HG03045 (cell line): ENCODE results near the gene FLVCR2.

ENCODE experiments used
- ATAC-seq: cut with Tn5 transposase; IDR thresholded peaks from one replicate; pipeline ENCODE4 v1.9.1; 2021; ENCODE audit warnings: mild to moderate bottlenecking, moderate library complexity; ENCODE audit not compliant: unreplicated experiment

The FLVCR2 gene, protein sequence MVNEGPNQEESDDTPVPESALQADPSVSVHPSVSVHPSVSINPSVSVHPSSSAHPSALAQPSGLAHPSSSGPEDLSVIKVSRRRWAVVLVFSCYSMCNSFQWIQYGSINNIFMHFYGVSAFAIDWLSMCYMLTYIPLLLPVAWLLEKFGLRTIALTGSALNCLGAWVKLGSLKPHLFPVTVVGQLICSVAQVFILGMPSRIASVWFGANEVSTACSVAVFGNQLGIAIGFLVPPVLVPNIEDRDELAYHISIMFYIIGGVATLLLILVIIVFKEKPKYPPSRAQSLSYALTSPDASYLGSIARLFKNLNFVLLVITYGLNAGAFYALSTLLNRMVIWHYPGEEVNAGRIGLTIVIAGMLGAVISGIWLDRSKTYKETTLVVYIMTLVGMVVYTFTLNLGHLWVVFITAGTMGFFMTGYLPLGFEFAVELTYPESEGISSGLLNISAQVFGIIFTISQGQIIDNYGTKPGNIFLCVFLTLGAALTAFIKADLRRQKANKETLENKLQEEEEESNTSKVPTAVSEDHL

DNA sequence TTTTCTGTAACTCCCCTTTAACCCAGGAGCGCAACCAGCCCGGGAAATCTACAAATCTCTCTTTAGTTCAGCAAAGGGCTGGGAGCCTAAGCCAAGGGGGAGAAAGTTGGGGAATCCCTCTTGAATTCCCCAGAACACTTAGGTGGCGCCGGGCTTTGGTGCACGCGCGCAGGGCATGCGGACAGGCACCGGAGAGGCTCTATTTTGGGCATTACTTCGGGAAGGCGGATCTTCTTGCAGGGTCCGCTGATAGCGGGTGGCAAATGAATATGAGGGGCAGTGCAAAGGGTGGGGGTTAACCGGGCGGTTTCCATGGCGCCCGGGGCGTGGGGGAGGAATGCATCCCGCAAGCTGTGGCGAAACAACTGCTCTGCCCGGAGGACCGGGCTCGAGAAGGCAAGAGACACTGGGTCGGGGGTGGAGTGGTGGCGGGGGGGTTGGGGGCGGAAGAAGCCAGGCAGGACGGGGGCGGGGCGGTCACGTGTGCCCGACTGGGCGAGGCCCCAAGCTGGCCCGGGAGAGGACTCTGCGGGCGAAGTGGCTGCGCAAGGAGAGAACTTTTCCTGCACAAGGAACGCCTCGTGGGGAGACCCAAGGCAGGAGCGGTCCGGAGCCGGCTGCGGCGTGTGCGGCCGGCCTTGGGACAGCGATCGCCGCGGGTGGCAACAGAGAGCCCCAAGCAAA lies at the start of gene FLVCR2:
Gene FLVCR2, plus strand, starts transcription at position 519 of the 684 bp plus-strand sequence. CDS start 353 bp downstream, outside the sequence.
- ATAC-seq, result no peak

DNA sequence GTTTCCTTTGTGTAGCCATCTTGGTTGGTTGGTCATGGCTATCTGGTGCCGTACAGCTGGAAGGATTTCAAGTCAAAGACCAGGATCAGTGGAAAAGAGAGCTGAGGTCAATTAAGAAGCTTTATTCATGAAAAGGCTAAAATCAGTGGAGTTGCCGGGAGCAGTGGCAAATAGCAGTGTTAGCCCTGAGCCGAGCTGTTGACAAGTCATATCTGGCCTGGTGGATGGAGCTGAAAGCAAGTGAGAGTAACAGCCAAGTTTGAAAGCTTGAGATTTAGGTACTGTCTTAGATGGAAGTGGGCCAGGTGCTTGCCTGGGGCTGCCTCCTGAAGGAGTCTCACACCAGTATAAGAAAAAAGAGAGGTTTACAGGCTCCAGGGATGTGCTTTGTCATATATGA lies 47.2 kb upstream of the FLVCR2 start:
- ATAC-seq, result no peak

DNA sequence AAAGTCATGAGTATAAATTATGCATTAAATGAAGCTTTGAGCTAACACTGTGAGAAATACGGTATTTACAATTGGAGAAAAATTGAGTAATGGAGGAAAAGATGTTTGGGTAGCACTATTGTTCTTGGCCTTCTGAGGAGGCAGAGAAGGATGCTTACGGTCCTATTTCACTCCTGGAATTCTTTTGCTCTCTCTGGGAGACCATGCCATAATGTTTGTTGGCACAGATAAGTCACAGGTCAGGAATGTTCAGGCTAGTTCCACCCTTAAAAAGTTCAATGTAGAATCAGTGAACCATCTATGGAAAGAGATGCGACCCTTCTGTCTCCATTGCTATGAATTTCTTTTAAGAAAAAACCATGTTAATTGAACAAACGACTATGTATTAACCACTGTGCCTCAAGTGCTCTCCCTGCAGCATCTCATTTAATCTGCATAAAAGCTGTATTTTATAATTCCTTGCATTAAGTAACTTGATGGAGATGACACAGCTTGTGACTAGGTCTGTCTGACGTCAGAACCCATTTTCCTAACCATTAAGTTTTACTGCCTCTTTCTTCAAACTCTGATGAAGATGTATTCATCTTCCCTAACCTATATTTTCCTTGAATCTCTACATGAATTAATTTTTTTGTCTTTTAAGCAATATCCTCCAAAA lies 46.6 kb upstream of the FLVCR2 start:
- no peak for ATAC-seq

DNA sequence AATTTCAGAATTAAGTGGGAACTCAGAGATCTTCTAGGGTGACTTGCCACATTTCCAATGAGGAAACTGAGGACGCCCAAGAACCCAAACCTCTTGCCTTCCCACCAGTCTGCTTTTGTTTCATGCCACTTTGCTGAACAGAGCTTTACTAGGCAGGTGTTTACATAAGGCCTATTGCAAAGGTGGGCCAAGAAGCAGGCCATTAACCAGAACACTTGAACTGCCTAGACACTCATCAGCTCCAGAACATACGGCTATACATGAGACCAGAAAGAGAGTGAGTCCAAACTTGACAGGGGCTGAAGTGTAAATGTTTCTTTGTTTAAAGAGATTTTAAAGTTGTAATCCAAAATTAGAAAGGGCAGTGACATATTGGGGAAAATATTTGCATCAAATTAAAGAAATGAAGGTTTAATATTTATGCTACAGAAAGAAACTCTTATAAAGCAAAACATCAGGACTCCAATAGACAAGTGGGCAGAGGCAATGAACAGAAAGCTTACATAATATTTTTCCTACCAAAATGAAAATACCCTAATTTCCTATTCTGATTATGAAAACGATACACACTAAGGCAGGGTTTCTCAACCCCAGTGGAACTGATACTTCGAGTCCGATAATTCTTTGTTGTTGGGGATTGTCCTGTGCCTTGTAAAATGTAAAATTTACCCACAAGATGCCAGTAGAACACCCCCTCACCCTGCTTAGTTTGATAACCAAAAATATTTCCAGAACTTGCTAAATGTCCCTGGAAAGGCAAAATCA lies 44.4 kb upstream of the FLVCR2 start:
- ATAC-seq, result no peak

DNA sequence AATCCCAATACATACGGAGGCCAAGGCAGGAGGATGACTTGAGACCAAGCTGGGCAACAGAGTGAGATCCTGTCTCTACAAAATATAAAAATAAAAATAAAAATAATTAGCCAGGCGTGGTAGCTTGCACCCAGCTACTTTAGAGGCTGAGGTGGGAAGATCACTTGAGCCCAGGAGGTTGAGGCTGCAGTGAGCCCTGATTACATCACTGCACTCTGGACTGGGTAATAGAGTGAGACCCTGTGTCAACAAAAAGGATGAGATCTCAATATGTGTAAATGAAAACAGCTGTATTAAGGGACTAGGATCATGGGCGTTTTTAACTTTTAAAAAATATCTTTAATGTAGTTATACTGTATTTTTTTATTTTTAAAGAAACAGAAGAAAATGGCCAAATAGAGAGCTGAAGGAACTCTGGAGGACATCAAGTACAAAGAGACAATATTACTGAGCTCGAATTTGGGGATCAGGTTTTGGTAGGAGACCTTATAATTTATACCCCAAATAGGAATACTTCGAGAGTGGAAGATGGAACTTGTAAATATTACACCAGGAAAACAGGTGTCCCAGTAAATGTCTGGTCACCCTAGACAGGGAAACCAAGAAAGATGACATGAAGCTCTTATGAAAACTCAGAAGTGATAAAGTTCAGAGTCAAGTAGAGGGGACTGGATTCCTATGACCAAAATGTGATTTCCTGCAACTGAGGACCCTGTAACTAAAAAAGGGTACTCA lies 43.1 kb upstream of the FLVCR2 start:
- no peak for ATAC-seq

DNA sequence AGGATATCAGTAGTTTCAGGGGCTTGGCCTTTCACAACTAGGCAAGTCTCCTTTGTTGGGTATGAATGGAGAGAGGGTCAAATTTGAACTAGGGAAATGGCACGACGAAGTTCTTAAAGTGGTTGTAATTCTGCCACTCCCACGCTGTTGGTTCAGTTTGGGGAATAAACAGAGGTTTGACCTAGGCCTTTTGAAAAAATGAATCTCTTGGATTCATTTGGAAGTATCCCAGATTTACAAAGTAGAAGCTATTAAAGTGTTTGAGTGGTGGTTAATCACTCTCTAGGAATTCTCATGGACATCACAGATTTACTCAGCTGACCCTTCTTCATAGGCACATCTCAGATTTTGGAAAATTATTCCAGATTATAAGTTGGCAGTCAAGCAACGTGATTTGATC lies 41.3 kb upstream of the FLVCR2 start:
- no peak for ATAC-seq

DNA sequence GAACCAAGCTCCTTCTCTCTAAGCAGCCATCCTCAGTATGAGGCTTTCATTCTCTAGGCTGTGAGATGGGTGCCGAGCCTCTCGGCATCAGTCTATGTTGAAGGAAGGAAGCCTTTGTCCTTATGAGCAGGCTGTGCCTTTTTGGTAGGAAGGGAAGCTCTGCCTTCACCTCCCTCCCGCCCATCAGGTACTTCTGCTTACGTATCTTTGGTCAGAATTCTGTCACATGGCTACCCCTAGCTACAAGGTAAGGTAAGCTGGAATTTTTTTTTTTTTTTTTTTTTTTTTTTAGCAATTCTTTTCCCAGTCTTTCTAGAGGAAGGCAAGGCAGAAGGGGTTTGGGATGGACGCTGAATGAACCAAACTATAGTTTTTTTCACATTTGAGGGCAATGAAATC lies 39.3 kb upstream of the FLVCR2 start:
- ATAC-seq, result no peak

DNA sequence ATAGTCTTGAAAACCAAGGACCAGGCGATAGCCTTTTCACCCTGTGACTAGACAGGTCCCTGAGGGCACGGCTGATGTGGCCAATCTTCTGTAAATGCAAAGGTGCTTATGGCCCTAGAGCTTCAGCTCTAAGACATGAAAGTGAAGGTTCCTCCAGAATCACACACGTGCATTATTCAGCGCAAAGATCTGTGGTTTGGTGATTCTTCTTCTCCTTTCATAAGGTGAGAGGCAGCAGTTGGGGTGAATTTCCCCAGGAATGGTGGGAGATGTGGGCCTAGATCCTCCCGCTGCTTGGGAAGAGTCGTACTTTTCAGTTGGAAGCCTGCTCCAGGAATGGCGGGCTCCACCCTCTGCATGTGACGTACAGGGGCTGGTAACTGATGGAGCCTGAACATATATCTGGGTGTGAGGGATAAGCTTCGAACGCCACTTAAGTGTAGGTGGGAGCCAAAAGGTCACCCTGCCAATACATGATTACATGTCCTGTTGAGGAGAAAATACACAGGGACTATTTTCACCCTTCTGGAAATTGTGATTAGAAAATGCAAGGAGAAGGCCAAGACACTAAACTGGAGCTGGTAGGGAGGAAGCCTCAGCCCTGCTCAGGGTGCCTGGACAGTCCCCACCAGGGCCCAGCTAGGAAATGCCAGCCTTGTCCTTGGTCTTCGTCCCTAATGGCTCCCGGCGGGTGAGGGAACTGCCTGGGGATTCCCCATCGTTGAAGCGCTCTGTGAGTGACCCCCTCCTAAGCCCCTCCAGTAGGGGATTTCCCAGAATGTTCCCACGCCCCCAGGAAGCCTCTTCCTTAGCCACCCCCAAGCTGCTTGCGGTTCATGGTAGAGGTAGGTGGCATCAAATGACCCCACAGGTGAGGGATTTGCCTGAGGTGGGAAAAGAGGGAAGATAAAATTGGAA lies 38.6 kb upstream of the FLVCR2 start:
- ATAC-seq, result peak; percentile 39

DNA sequence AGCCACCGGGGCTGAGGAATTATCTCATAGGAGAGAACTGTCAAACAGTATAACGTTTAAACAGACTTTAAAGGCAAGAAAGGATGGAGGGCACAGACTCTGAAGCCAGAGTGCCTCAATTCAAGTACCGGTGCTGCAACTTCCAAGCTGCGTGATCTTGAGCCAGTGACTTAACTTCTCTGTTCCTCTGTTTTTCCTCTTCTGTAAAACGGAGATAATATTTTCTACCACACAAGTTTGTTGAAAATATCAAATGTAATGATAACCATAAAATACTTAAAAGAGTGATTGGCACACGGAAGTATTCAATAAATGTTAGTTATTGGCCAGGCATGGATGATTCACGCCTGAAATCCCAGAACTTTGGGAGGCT lies 38.0 kb upstream of the FLVCR2 start:
- ATAC-seq, result no peak

DNA sequence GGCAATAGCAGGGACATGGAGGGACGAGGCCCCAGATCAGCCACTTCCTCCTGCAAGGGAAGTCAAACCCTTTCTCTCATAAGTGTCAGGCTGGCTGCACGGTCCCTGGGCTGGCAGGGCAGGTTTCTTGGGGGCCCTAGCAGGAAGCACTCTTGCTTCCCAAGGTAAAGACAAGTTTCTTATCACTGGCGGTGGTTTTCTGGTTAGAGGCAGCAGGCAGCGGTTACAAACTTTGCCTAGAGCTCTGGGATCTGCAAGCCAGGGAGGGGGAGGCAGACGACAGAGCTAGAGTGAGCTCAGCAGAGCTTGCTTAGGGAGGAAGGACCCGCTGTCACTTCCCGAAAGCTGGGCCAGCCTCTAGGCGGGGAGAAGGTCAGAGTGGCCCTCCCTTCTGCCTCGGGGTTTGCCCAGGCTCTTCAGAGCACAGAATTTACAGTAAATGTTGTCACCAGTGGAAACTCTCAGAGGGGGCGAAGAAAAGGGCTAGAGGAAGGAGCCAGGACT lies 35.8 kb upstream of the FLVCR2 start:
- peak; percentile 68 for ATAC-seq

DNA sequence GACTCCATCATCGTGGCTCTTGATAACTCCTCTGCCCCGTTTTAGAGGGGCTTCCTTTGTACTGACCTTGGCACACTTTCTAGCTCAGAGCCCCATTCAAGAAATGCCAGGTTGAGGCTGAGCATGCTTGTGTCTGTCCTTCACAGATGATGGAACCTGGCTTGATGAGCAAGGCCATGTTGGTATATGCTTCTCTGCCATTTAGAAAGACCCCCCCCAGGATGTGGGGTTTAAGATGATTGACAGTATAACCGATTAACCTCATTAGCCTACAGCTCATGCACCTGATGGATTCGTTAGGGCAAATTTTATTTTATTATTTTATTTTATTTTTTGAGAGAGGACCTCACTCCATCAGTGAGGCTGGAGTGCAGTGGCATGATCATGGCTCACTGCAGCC lies 35.2 kb upstream of the FLVCR2 start:
- ATAC-seq, result no peak

DNA sequence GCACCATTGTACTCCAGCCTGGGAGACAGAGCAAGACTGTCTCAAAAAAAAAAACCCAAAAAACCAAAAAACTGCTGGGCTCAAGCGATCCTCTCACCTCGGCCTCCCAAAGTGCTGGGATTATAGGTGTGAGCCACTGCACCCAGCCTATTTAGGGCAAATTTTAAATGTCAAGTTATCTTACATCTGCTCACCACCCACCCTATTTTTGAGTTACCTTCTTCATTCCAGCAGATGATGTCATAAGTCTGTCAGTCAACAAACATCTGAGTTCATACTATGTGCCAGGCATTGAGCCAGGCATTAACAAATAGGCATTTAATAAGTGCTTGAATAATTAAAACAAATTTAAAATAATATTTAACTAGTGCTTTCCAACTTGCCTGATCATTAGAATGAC lies 34.6 kb upstream of the FLVCR2 start:
- no peak for ATAC-seq

DNA sequence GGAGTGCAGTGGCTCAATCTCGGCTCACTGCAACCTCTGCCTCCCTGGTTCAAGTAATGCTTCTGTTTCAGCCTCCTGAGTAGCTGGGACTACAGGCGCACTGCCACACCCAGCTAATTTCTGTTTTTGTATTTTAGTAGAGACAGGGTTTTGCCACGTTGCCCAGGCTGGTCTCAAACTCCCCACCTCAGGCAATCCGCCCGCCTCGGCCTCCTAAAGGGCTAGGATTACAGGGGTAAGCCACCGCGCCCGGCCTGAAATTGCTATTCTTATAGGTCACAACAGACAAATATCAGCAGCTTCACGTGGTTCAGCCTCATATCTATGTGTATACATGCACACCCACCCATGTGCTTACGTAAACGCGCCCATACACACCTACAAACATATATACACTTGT lies 32.5 kb upstream of the FLVCR2 start:
- ATAC-seq, result no peak

DNA sequence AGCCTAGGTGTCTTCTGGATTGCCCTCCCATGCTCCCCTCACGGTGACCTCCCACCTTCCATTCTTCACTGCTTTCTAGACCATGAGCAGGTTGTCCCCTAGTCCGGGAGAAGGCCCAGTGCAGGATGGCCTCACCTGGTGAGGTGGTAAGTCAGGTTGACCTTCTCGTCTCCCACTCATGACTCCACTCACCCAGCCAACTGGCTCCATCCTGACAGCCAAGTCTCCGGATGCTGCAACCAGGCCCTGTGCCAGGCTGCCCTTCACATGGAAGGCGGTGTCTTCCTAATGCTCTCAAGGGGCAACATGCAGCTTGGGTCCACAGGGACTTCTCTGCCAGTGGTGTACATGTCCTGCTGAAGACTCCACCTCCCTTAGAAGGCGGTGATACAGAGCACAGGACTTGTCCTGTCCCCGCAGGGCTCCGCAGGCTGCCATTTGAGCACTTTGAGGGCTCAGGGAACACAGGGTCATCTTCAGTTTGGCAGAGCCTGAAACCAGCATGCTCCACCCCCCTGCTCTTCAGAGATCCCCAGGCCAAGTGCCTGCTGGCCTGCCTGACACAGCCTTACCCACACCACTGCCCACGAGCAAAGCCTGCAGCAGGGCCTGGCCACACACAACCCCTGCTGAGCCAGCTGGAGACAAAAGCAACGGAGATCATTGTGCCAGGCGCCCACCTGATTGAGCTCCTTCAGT lies 30.7 kb upstream of the FLVCR2 start:
- no peak for ATAC-seq

DNA sequence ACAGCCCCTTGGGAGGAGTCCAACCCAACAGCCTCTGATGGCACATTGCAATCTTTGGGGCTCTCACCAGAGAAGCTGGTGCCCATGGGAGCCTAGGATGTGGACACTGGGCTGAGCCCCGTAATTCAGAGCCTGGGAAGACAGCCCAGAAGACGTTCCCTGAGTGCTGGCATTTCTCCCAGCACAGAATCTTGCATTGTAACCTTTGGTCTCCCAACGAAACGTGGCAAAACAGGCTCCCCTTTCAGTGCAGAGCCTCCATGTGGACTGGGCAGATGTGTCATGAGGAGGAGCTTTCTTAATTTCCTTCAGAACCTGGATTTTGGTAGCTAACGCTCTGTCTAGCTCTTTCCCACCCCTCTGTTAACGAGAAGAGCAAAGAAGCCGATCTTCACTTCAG lies 29.9 kb upstream of the FLVCR2 start:
- no peak for ATAC-seq

DNA sequence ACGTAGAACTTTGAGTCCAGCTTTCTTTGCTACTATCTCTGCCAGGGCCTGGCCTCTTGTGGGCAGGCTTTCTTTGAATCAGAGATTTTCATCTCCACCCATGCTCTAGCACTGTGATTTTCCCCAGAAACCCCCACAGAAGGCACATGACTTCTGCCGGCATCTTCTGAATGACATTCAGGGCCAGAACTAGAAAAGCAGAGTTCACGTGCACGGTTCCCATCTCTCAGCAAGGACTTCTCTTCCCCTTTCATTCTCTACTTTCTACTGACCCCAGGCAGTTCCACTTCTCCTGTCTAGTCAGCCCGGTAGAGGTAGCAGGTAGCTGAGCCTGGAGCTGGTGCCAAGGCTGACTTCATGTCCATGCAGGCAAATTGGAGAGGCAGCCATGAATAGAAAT lies 29.3 kb upstream of the FLVCR2 start:
- peak; percentile 55 for ATAC-seq

DNA sequence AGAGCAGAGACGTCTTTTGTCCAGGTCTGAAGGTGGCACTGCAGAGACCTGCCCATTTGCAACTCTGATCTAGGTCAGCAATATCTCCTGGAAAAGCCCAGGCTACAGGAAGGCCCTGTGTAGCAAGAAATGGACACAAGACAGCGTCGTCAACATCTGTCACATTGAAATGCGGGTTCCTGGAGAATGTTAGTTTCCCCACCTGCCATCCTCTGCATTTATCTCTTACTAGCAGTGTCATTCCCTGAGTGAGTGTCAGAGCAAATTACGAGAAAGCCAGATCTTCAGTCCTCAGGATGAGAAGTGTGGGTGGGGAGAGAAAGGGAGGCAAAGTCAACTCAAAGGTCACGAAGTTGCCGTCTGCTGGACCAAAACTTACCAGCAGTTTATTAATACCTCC lies 27.4 kb upstream of the FLVCR2 start:
- no peak for ATAC-seq

DNA sequence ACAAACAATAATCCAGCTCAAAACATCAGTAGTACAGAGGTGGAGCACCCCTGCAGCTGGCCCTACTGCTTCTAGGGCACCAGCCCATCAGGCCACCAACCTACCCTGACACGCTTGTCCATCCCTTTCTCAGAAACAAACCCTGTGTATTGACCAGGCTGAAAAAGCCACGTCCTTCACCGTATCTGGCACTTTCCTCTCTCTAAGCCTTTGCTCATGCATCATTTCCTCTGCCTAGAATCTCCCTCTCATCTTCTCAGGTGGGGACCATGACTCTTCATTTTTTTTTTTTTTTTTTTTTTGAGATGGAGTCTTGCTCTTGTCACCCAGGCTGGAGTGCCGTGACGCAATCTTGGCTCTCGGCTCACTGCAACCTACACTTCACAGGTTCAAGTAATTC lies 25.3 kb upstream of the FLVCR2 start:
- no peak for ATAC-seq
